ENCODE measurements around the gene PRL. TPM values are rescaled to one million over a fixed set of nuclear protein-coding genes. Genes with fewer than 3 reads are reported as not detected.

Gene PRL
- total RNA-seq, 1 experiment from 2014 or later = not detected

DNA sequence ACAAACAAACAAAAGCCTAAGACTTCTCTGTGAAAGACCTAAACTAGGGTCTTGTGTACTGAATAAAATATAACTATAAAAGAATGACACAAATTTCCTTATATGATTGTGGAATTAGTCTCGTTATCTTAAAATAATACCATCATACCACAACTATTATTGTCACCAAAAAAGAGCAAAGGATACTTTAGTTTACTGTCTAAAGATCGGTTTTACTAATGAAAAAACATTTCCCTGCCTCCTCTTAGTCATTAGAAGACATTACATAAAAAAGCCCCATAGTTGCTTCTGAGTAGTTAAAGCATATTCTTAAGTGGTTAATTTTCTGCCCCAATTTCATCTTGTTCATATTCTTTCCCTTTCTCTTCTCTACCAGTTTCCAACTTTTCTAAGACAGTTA, 33.1 kb downstream of the PRL start (continued):
- TF ChIP-seq E2F1 (CRISPR knock-in tag; IDR thresholded peaks at IDR 0.05) = no peak
- TF ChIP-seq, protein P1, sequence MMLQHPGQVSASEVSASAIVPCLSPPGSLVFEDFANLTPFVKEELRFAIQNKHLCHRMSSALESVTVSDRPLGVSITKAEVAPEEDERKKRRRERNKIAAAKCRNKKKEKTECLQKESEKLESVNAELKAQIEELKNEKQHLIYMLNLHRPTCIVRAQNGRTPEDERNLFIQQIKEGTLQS (CRISPR knock-in tag; conservative IDR thresholded peaks at IDR 0.05) = no peak
- no peak for TF ChIP-seq RORB (CRISPR knock-in tag; IDR thresholded peaks at IDR 0.05)
- no peak for TF ChIP-seq ZNF138 (CRISPR knock-in tag; conservative IDR thresholded peaks at IDR 0.05)
- no peak for TF ChIP-seq ZNF263 (CRISPR knock-in tag; IDR thresholded peaks at IDR 0.05; ENCODE audit: low read depth)
- TF ChIP-seq PREB (CRISPR knock-in tag; IDR thresholded peaks at IDR 0.05; ENCODE audit: borderline replicate concordance) = no peak
- no peak for TF ChIP-seq ZNF121 (CRISPR knock-in tag; IDR thresholded peaks at IDR 0.05)
- no peak for TF ChIP-seq OVOL2 (CRISPR knock-in tag; IDR thresholded peaks at IDR 0.05; ENCODE audit: borderline replicate concordance)
- TF ChIP-seq AFF4 (CRISPR knock-in tag; IDR thresholded peaks at IDR 0.05; ENCODE audit: borderline replicate concordance) = no peak
- TF ChIP-seq TEAD1 (CRISPR knock-in tag; IDR thresholded peaks at IDR 0.05) = no peak

- Mint-ChIP-seq H3K27me3 (ENCODE audit: low read depth) (no peaks in the 10 kb centered on the region), H3K9me3 (peaks cover 18% of the 10 kb centered on the region), H3K4me3 (no peak overlapping the region), H3K4me1 (peaks cover 27% of the 10 kb centered on the region), H3K27ac (no peak overlapping the region), H3K36me3 (peaks cover 6% of the 10 kb centered on the region)
- ATAC-seq = no peak
- ChIA-PET CTCF (no interaction called here), POLR2A (no interaction called here)
- TF ChIP-seq, protein P2, sequence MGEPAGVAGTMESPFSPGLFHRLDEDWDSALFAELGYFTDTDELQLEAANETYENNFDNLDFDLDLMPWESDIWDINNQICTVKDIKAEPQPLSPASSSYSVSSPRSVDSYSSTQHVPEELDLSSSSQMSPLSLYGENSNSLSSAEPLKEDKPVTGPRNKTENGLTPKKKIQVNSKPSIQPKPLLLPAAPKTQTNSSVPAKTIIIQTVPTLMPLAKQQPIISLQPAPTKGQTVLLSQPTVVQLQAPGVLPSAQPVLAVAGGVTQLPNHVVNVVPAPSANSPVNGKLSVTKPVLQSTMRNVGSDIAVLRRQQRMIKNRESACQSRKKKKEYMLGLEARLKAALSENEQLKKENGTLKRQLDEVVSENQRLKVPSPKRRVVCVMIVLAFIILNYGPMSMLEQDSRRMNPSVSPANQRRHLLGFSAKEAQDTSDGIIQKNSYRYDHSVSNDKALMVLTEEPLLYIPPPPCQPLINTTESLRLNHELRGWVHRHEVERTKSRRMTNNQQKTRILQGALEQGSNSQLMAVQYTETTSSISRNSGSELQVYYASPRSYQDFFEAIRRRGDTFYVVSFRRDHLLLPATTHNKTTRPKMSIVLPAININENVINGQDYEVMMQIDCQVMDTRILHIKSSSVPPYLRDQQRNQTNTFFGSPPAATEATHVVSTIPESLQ (CRISPR knock-in tag; IDR thresholded peaks at IDR 0.05) = no peak
- DNase-seq (ENCODE audit: low spot score) = no peak
Measured at GRCh38 chr6:22254886-22255285, 42.0 kb downstream of the PRL start.

DNA sequence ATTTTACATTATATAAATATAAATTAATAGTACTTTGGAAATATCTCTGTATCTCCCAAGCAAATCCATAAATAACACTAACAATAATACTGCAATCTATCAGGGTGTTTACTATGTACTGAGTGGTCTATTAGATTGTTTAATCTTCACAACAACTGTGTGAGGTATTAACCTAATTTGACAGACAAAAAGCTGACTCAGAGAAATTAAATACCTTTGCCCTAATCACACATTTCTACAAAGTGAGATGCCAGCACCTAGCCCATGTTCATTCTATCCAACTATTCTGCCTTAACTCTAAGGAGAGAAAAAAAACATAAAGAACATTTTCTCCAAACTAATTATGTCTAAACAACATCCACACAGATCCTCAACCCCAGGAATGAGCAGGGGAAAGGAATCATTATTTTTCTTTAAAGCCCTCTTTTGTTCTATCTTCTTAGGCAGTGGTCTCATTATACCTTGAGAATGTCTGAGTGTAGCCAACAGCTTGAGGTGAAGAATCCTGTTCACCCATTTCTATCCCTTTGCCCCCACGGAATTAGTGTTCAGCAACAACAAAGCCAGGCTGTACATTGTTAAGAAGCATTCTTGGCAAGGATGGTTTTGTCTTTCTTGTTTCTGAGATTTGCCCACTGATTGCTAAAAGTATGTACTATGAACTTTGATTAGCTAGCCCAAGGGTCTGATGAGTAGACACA, 42.7 kb downstream of the PRL start:
- Mint-ChIP-seq H3K4me1 (peaks cover 35% of the 10 kb centered on the region), H3K9me3 (peaks cover 18% of the 10 kb centered on the region), H3K36me3 (peaks cover 6% of the 10 kb centered on the region), H3K27me3 (ENCODE audit: low read depth) (no peaks in the 10 kb centered on the region), H3K4me3 (no peak overlapping the region), H3K27ac (no peak overlapping the region)
- DNase-seq (ENCODE audit: low spot score) (no peak), ATAC-seq (no peak)
- ChIA-PET CTCF (no interaction called here), POLR2A (no interaction called here)
- TF ChIP-seq, protein P3, sequence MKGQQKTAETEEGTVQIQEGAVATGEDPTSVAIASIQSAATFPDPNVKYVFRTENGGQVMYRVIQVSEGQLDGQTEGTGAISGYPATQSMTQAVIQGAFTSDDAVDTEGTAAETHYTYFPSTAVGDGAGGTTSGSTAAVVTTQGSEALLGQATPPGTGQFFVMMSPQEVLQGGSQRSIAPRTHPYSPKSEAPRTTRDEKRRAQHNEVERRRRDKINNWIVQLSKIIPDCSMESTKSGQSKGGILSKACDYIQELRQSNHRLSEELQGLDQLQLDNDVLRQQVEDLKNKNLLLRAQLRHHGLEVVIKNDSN (CRISPR knock-in tag; IDR thresholded peaks at IDR 0.05) = no peak
- TF ChIP-seq, protein P4, sequence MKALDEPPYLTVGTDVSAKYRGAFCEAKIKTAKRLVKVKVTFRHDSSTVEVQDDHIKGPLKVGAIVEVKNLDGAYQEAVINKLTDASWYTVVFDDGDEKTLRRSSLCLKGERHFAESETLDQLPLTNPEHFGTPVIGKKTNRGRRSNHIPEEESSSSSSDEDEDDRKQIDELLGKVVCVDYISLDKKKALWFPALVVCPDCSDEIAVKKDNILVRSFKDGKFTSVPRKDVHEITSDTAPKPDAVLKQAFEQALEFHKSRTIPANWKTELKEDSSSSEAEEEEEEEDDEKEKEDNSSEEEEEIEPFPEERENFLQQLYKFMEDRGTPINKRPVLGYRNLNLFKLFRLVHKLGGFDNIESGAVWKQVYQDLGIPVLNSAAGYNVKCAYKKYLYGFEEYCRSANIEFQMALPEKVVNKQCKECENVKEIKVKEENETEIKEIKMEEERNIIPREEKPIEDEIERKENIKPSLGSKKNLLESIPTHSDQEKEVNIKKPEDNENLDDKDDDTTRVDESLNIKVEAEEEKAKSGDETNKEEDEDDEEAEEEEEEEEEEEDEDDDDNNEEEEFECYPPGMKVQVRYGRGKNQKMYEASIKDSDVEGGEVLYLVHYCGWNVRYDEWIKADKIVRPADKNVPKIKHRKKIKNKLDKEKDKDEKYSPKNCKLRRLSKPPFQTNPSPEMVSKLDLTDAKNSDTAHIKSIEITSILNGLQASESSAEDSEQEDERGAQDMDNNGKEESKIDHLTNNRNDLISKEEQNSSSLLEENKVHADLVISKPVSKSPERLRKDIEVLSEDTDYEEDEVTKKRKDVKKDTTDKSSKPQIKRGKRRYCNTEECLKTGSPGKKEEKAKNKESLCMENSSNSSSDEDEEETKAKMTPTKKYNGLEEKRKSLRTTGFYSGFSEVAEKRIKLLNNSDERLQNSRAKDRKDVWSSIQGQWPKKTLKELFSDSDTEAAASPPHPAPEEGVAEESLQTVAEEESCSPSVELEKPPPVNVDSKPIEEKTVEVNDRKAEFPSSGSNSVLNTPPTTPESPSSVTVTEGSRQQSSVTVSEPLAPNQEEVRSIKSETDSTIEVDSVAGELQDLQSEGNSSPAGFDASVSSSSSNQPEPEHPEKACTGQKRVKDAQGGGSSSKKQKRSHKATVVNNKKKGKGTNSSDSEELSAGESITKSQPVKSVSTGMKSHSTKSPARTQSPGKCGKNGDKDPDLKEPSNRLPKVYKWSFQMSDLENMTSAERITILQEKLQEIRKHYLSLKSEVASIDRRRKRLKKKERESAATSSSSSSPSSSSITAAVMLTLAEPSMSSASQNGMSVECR (CRISPR knock-in tag; IDR thresholded peaks at IDR 0.05; ENCODE audit: borderline replicate concordance) = no peak
- no peak for TF ChIP-seq NR2C2 (CRISPR knock-in tag; IDR thresholded peaks at IDR 0.05)
- TF ChIP-seq RELA (CRISPR knock-in tag; IDR thresholded peaks at IDR 0.05; ENCODE audit: borderline replicate concordance) = no peak
- TF ChIP-seq CREB1 (CRISPR knock-in tag; IDR thresholded peaks at IDR 0.05) = no peak
- TF ChIP-seq E2F5 (CRISPR knock-in tag; IDR thresholded peaks at IDR 0.05) = no peak

Measured in WTC11 (cell line).